Right lobe of liver (tissue), 6 donors: ENCODE data around the gene TMUB2. TPM values are rescaled to one million over a fixed set of nuclear protein-coding genes. Genes with fewer than 3 reads are reported as not detected.

Experiments
- ATAC-seq, 4 donors: fragments of 200-7000 bp; cut with Tn5 transposase; one replicate each; pipeline ENCODE4 v1.9.1; 2020; ENCODE audit warnings: mild to moderate bottlenecking in 4 of 4, moderate library complexity in 4 of 4
- DNase-seq, 3 donors: peaks; one replicate each; pipeline ENCODE4 v3.0.0-alpha.2; 2020
- H3K27ac ChIP-seq, 3 donors: fragments of 200-600 bp; one replicate each; pipeline ENCODE4 v1.8.0; 2022
- H3K27me3 ChIP-seq, 2 donors: fragments of 200-600 bp; one replicate each; pipeline ENCODE4 v1.8.0; 2022
- H3K36me3 ChIP-seq, 4 donors: fragments of 200-600 bp; sonication (generic) in 1 of 4; one replicate each; pipeline versions ENCODE4 v1.5.1 to v1.8.0; 2017 to 2022; ENCODE audit warnings: control low read depth in 1 of 4
- H3K4me1 ChIP-seq, 4 donors: fragments of 200-600 bp; sonication (generic) in 1 of 4; one replicate each; pipeline versions ENCODE4 v1.5.1 to v1.8.0; 2017 to 2022; ENCODE audit warnings: control low read depth in 1 of 4
- H3K4me3 ChIP-seq, 3 donors: fragments of 200-600 bp; one replicate each; pipeline ENCODE4 v1.8.0; 2022
- H3K9me3 ChIP-seq, 4 donors: fragments of 200-600 bp; sonication (generic) in 1 of 4; one replicate each; pipeline versions ENCODE4 v1.5.1 to v1.8.0; 2017 to 2022; ENCODE audit warnings: control low read depth in 1 of 4
- POLR2A ChIP-seq: fragments of 450-650 bp; IDR thresholded peaks from one replicate; pipeline ENCODE4 v1.6.1; 2017; ENCODE audit warnings: antibody characterized with exemption, mild to moderate bottlenecking
- WGBS: methylation state at CpG from one replicate; pipeline ENCODE4 v1.1.6; 2018; ENCODE audit warnings: low coverage, low lambda C conversion rate; ENCODE audit not compliant: insufficient coverage; ENCODE audit errors: missing lambda C conversion rate; 5-methylcytosine and 5-hydroxymethylcytosine counted together
- intact Hi-C, 2 donors: fragments of 100-400 bp; cut with DNase I; formaldehyde crosslinking; loops; one replicate each; pipeline versions ENCODE4 v1.11.2 to v1.14.1; 2022
- total RNA-seq, 6 experiments: library from RNA; depleted of rRNA in 2 of 6; stranded (reverse); fragments of >200 nt in 2 of 6; fragmentation: NEBNext Ultra II Directional in 3 of 6; extraction: Animal tissue kit (Norgen Biotek cat#: 25700) in 3 of 6; gene quantifications; one replicate each; pipeline versions ENCODE4 v1.1.0 to v1.2.4, GENCODE V29; 2016 to 2023
- TF ChIP-seq, protein P1 (sequence below), 4 donors: fragments of 200-600 bp in 3 of 4; fragments of 450-650 bp in 1 of 4; IDR thresholded peaks; one replicate each; pipeline versions ENCODE4 v1.5.1 to v1.8.0; 2016 to 2022; ENCODE audit warnings: antibody characterized with exemption in 4 of 4, mild to moderate bottlenecking in 2 of 4
- donor health status: DM: no; HTN: yes; CAD: no.
- donor health status: DM: no; HTN: no; CAD: no.
- donor health status: DM: no; HTN: no; CAD: no.
- donor health status: DM: no; HTN: yes; CAD: no.
- donor health status: DM: no; HTN: yes; CAD: no.

Gene TMUB2
- total RNA-seq, 6 experiments from 2014 or later: 13.8 to 18.0 (median 15.7) TPM

DNA sequence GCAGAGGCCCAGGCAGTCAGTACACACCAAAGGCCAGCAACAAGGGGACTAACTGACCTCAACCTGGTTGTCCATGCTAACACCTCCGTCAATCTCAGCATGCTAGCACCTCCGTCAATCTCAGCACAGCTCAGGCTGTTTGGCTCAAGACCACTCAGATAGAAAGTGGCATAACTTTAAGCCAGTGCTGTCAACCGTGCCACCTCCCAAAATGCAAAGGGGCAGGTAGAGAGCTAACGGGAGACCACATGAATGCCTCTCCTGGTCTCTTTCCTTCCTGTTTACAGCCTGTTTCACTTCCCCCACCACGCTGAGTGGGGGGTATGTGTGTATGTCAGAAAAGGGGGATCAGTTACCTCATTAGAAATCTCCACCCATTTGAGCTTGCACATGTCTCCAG is 29.4 kb downstream of the TMUB2 start:
- no peak overlapping the region for H3K27ac ChIP-seq

DNA sequence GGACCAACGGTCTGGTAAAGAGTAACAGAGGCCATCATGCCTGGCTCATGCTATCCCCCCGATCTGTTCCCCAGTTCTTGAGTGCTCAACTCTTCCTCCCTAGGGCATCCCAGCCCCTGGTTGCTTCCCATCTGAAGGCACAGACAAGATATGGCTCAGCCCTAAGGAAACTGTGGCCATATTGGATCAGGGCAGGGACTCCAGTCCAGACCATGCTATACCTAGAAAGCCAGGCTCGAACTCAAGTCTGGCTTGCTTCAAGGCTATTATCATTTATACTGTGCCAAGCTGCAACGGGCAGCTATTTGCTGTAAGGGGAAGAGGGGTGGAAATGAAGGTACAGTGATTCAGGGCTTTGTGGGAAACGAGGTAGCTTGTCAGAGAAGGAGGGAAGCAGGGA is 29.9 kb downstream of the TMUB2 start:
- H3K9me3 ChIP-seq: no peaks in the 10 kb centered on the region
- H3K27me3 ChIP-seq: no peaks in the 10 kb centered on the region

More for the DNA sequence above, 29.4 kb downstream of the TMUB2 start:
- Histone ChIP-seq H3K4me3 (no peak overlapping the region), H3K9me3 (no peaks in the 10 kb centered on the region), H3K36me3 (peaks cover 9 to 40% (median 19%) of the 10 kb centered on the region in 4 donors), H3K27me3 (no peaks in the 10 kb centered on the region), H3K4me1 (peaks cover 0 to 11% (median 4%) of the 10 kb centered on the region in 4 donors)
- 26% methylated on average over 3 of the region's 5 CpGs for WGBS
- DNase-seq (no peak), ATAC-seq (no peak)
- intact Hi-C loops: loop anchor here in 1 of 2 donors (10.0 kb wide), 1 partner anchor 139 kb away; no protein-coding TSS in a partner anchor
- TF ChIP-seq, protein P1, sequence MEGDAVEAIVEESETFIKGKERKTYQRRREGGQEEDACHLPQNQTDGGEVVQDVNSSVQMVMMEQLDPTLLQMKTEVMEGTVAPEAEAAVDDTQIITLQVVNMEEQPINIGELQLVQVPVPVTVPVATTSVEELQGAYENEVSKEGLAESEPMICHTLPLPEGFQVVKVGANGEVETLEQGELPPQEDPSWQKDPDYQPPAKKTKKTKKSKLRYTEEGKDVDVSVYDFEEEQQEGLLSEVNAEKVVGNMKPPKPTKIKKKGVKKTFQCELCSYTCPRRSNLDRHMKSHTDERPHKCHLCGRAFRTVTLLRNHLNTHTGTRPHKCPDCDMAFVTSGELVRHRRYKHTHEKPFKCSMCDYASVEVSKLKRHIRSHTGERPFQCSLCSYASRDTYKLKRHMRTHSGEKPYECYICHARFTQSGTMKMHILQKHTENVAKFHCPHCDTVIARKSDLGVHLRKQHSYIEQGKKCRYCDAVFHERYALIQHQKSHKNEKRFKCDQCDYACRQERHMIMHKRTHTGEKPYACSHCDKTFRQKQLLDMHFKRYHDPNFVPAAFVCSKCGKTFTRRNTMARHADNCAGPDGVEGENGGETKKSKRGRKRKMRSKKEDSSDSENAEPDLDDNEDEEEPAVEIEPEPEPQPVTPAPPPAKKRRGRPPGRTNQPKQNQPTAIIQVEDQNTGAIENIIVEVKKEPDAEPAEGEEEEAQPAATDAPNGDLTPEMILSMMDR (IDR thresholded peaks at IDR 0.05): no peak
- no peak for TF ChIP-seq POLR2A

DNA sequence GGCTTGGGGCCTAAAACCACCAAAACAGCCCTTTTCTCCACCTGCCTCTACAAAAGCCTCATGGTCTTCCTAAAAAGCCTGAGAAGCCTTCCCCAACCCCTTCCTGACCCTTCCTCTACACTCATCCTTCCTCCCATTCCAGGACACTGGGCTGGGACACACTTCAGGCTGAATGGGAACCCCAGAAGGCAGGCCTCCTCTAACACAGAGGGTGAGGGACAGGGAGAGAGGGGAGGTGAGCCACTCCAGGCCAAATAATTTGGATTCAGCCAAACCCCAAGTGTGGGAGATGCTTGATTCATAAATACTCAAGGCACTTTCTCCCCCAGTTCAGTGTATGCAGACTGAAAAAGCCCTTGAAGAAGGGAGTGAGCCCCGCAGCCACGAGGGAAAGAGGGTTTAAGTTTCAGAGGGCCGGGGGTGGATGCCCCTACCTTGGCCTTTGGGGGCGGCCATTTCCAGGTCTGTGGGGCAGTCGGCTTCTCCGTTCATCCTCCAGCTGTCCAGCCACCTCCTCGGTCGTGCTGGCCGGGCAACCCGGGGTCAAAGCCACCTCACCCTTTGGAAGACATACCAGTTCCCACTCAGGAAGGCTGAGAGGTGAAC is 31.1 kb downstream of the TMUB2 start:
- WGBS: 0% methylated on average over 4 of the region's 10 CpGs
- H3K27ac ChIP-seq: peak overlapping the region in 2 of 3 donors; percentile 16 to 21
- H3K27me3 ChIP-seq: no peaks in the 10 kb centered on the region
- TF ChIP-seq, protein P1 (IDR thresholded peaks at IDR 0.05): no peak
- TF ChIP-seq POLR2A: no peak
- H3K9me3 ChIP-seq: no peaks in the 10 kb centered on the region
- H3K4me1 ChIP-seq: peaks cover 0 to 19% (median 8%) of the 10 kb centered on the region in 4 donors
- H3K4me3 ChIP-seq: peak overlapping the region; percentile 82 to 97 (median 93)
- H3K36me3 ChIP-seq: peaks cover 9 to 36% (median 19%) of the 10 kb centered on the region in 4 donors
- ATAC-seq (no peak), DNase-seq (peak in 2 of 3 donors; percentile 52 to 58)
- intact Hi-C loops: loop anchor here in 1 of 2 donors (10.0 kb wide), 1 partner anchor 137 kb away; no protein-coding TSS in a partner anchor

More for the DNA sequence above, 29.9 kb downstream of the TMUB2 start:
- Histone ChIP-seq H3K27ac (no peak overlapping the region), H3K36me3 (peaks cover 9 to 36% (median 19%) of the 10 kb centered on the region in 4 donors), H3K4me1 (peaks cover 0 to 11% (median 4%) of the 10 kb centered on the region in 4 donors), H3K4me3 (no peak overlapping the region)
- DNase-seq (no peak), ATAC-seq (no peak)
- WGBS: 52% methylated on average over 5 of the region's 5 CpGs
- TF ChIP-seq, protein P1 (IDR thresholded peaks at IDR 0.05): no peak
- TF ChIP-seq POLR2A: no peak
- intact Hi-C loops: loop anchor here in 1 of 2 donors (10.0 kb wide), 1 partner anchor 138 kb away; no protein-coding TSS in a partner anchor

DNA sequence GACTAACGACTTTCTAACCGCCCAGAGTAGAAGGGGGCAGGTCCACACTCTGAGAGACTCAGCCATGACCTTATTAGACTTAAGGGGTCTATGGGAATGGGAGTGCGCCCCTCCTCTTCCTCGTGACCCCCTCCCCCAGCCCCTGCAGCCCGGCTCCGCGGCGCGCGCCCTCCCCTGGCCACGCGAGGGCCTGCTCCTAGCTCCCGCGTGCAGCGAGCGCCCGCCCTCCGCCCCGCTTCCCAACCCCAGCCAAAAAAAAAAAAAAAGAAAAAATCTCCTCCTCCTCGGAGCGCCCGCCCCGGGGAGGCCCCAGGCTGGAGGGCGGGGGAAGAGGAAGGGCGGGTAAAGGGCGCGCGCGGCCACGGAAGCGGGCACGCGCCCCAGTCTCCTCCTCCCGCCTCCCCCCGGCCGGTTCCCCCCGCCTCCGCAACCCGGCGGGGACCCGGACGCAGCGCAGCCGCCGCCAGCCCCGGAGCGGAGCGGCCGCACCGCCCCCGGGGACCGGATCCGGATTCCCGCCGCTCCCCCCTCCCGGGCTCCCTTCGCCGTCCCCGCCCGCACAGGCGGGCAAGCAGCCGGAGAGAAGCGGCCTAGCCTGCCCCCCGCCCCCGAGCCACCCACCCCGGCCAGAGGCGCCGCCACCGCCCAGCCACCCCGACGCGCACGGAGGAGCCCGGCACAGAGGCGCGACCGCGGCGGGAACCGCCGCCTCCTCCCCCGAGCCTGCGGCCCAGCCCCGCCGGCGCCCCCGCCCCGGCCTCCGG is 31.8 kb downstream of the TMUB2 start:
- 4% methylated on average over 18 of the region's 89 CpGs for WGBS
- no peaks in the 10 kb centered on the region for H3K9me3 ChIP-seq

More for the DNA sequence above, 31.8 kb downstream of the TMUB2 start:
- ATAC-seq: peak; percentile 74 to 85 (median 74)
- peak overlapping the region; percentile 82 to 97 (median 93) for H3K4me3 ChIP-seq
- peak; percentile 92 to 94 (median 93) for DNase-seq
- peak overlapping the region; percentile 87 to 97 (median 96) for H3K27ac ChIP-seq
- TF ChIP-seq POLR2A: no peak
- TF ChIP-seq, protein P1 (IDR thresholded peaks at IDR 0.05): peak; percentile 34 to 74 (median 68)
- H3K36me3 ChIP-seq: peaks cover 9 to 36% (median 19%) of the 10 kb centered on the region in 4 donors
- intact Hi-C loops: loop anchor here in 1 of 2 donors (10.0 kb wide), 1 partner anchor 136 kb away; no protein-coding TSS in a partner anchor
- peaks cover 0 to 26% (median 11%) of the 10 kb centered on the region in 4 donors for H3K4me1 ChIP-seq
- H3K27me3 ChIP-seq: no peaks in the 10 kb centered on the region
